SJSA1 (cell line): Measurements from ENCODE around the gene CLPTM1L. TPM values are rescaled to one million over a fixed set of nuclear protein-coding genes. Genes with fewer than 3 reads are reported as not detected.
"Not testable (repeated sequence)": the region's sequence is repeated elsewhere in the genome, so short reads cannot be mapped to it uniquely, and the experiment has no call there.

Experiments
- DNase-seq, 2 experiments: peaks; one replicate each; pipeline ENCODE4 v3.0.0-alpha.2; 2015 to 2020; ENCODE audit warnings: low spot score in 2 of 2, low read depth in 1 of 2
- H3K27ac ChIP-seq: fragments of 250-450 bp; sonication (Bioruptor Pico); 2 replicates; pipeline ENCODE4 v1.5.1; 2020; ENCODE audit warnings: mild to moderate bottlenecking, moderate library complexity
- H3K27me3 ChIP-seq: fragments of 250-450 bp; sonication (Bioruptor Pico); replicated peaks from 2 replicates; pipeline ENCODE4 v1.5.1; 2020; ENCODE audit warnings: mild to moderate bottlenecking, moderate library complexity
- H3K36me3 ChIP-seq: fragments of 250-450 bp; sonication (Bioruptor Pico); 2 replicates; pipeline ENCODE4 v1.5.1; 2020; ENCODE audit warnings: mild to moderate bottlenecking
- H3K4me1 ChIP-seq: fragments of 250-450 bp; sonication (Bioruptor Pico); replicated peaks from 2 replicates; pipeline ENCODE4 v1.6.1; 2021; ENCODE audit warnings: mild to moderate bottlenecking
- H3K4me3 ChIP-seq: fragments of 250-450 bp; sonication (Bioruptor Pico); 2 replicates; pipeline ENCODE4 v1.5.1; 2020; ENCODE audit warnings: mild to moderate bottlenecking
- H3K9me3 ChIP-seq: fragments of 250-450 bp; sonication (Bioruptor Pico); replicated peaks from 2 replicates; pipeline ENCODE4 v1.5.1; 2020; ENCODE audit warnings: mild to moderate bottlenecking
- total RNA-seq: library from RNA; depleted of rRNA; stranded (reverse); fragments of >200 nt; shearing (Covaris generic); gene quantifications from 2 replicates; pipeline ENCODE4 v1.2.3, GENCODE V29; 2014

The CLPTM1L gene
- total RNA-seq, 1 experiment from 2014 or later: 241 TPM

GRCh38 chr5:1347571-1347970 is 2.7 kb upstream of the CLPTM1L start:
- H3K4me1 ChIP-seq: peaks cover 16% of the 10 kb centered on the region
- no peak overlapping the region for H3K4me3 ChIP-seq
- no peaks in the 10 kb centered on the region for H3K9me3 ChIP-seq
- H3K36me3 ChIP-seq: peaks cover 19% of the 10 kb centered on the region
- H3K27ac ChIP-seq: no peak overlapping the region
- DNase-seq: no peak
- peaks cover 24% of the 10 kb centered on the region for H3K27me3 ChIP-seq

- no peaks in the 10 kb centered on the region for H3K9me3 ChIP-seq
- peaks cover 21% of the 10 kb centered on the region for H3K27me3 ChIP-seq
- H3K4me1 ChIP-seq: peaks cover 16% of the 10 kb centered on the region
- DNase-seq: no peak
- no peak overlapping the region for H3K27ac ChIP-seq
- H3K36me3 ChIP-seq: peaks cover 27% of the 10 kb centered on the region
- no peak overlapping the region for H3K4me3 ChIP-seq
Measured at GRCh38 chr5:1346627-1347440, 1.9 kb upstream of the CLPTM1L start.

GRCh38 chr5:1345876-1346626 is 1.2 kb upstream of the CLPTM1L start:
- peak in 1 of 2 experiments; percentile 45 for DNase-seq
- peaks cover 35% of the 10 kb centered on the region for H3K36me3 ChIP-seq
- H3K27me3 ChIP-seq: peaks cover 13% of the 10 kb centered on the region; the same call in 1 of the 2 replicates
- H3K27ac ChIP-seq: no peak overlapping the region
- no peaks in the 10 kb centered on the region for H3K9me3 ChIP-seq
- peak overlapping the region; percentile 95 for H3K4me3 ChIP-seq
- peaks cover 16% of the 10 kb centered on the region for H3K4me1 ChIP-seq

- peaks cover 16% of the 10 kb centered on the region for H3K4me1 ChIP-seq
- no peaks in the 10 kb centered on the region for H3K9me3 ChIP-seq
- no peaks in the 10 kb centered on the region for H3K27me3 ChIP-seq
- peaks cover 47% of the 10 kb centered on the region for H3K36me3 ChIP-seq
- H3K27ac ChIP-seq: no peak overlapping the region; the same call in 1 of the 2 replicates
- DNase-seq: peak in 1 of 2 experiments; percentile 23
- peak overlapping the region; percentile 95 for H3K4me3 ChIP-seq
Measured at GRCh38 chr5:1343931-1344901, 683 bp downstream of the CLPTM1L start.

GRCh38 chr5:1343315-1343751 is 1.6 kb downstream of the CLPTM1L start:
- DNase-seq: no peak

GRCh38 chr5:1342711-1343110 is 2.2 kb downstream of the CLPTM1L start:
- peaks cover 59% of the 10 kb centered on the region for H3K36me3 ChIP-seq
- H3K4me1 ChIP-seq: peaks cover 16% of the 10 kb centered on the region
- not testable (repeated sequence) for H3K4me3 ChIP-seq, H3K9me3 ChIP-seq, DNase-seq, H3K27me3 ChIP-seq, H3K27ac ChIP-seq

More at GRCh38 chr5:1343315-1343751, 1.6 kb downstream of the CLPTM1L start:
- peak overlapping the region; percentile 95; the same call in 1 of the 2 replicates for H3K4me3 ChIP-seq
- peaks cover 53% of the 10 kb centered on the region for H3K36me3 ChIP-seq
- H3K27ac ChIP-seq: no peak overlapping the region
- H3K4me1 ChIP-seq: peaks cover 16% of the 10 kb centered on the region
- H3K9me3 ChIP-seq: no peaks in the 10 kb centered on the region
- H3K27me3 ChIP-seq: no peaks in the 10 kb centered on the region

- Histone ChIP-seq H3K9me3 (no peaks in the 10 kb centered on the region), H3K27ac (no peak overlapping the region), H3K36me3 (peaks cover 63% of the 10 kb centered on the region), H3K4me1 (peaks cover 16% of the 10 kb centered on the region), H3K4me3 (no peak overlapping the region), H3K27me3 (no peaks in the 10 kb centered on the region)
- DNase-seq: no peak
Measured at GRCh38 chr5:1342268-1342667, 2.6 kb downstream of the CLPTM1L start.

GRCh38 chr5:1341863-1342262 is 3.0 kb downstream of the CLPTM1L start:
- Histone ChIP-seq H3K9me3 (no peaks in the 10 kb centered on the region), H3K27me3 (no peaks in the 10 kb centered on the region), H3K27ac (no peak overlapping the region), H3K4me1 (peaks cover 16% of the 10 kb centered on the region), H3K4me3 (no peak overlapping the region), H3K36me3 (peaks cover 67% of the 10 kb centered on the region)
- DNase-seq: no peak

- H3K27me3 ChIP-seq, H3K4me3 ChIP-seq, H3K4me1 ChIP-seq, DNase-seq, H3K9me3 ChIP-seq, H3K27ac ChIP-seq: not testable (repeated sequence)
- peaks cover 83% of the 10 kb centered on the region for H3K36me3 ChIP-seq
Measured at GRCh38 chr5:1339818-1340210, 5.1 kb downstream of the CLPTM1L start.

- H3K36me3 ChIP-seq: peaks cover 88% of the 10 kb centered on the region
- not testable (repeated sequence) for DNase-seq, H3K9me3 ChIP-seq
Measured at GRCh38 chr5:1339139-1339817, 5.6 kb downstream of the CLPTM1L start.

GRCh38 chr5:1338506-1339070 is 6.3 kb downstream of the CLPTM1L start:
- Histone ChIP-seq H3K4me1 (peaks cover 2% of the 10 kb centered on the region), H3K27me3 (no peaks in the 10 kb centered on the region), H3K4me3 (no peak overlapping the region), H3K36me3 (peaks cover 90% of the 10 kb centered on the region), H3K27ac (no peak overlapping the region), H3K9me3 (no peaks in the 10 kb centered on the region)
- no peak for DNase-seq

More at GRCh38 chr5:1339139-1339817, 5.6 kb downstream of the CLPTM1L start:
- not testable (repeated sequence) for H3K4me3 ChIP-seq, H3K27ac ChIP-seq, H3K4me1 ChIP-seq, H3K27me3 ChIP-seq

GRCh38 chr5:1338196-1338490 is 6.8 kb downstream of the CLPTM1L start:
- no peaks in the 10 kb centered on the region for H3K9me3 ChIP-seq
- no peaks in the 10 kb centered on the region for H3K4me1 ChIP-seq
- DNase-seq: no peak
- no peak overlapping the region for H3K4me3 ChIP-seq
- H3K27me3 ChIP-seq: no peaks in the 10 kb centered on the region
- no peak overlapping the region for H3K27ac ChIP-seq
- peaks cover 86% of the 10 kb centered on the region for H3K36me3 ChIP-seq
